ENCODE data around the gene G6PD.
A peak's percentile ranks its signal among the peaks of the same experiment; 100 is the strongest.
"Not testable (repeated sequence)": the region's sequence is repeated elsewhere in the genome, so short reads cannot be mapped to it uniquely, and the experiment has no call there.

Gene G6PD

GRCh38 chrX:154541896-154542722 is 4.5 kb downstream of the G6PD start:
- DNase-seq: no peak

- DNase-seq: no peak
Observed at GRCh38 chrX:154541589-154541895, 5.1 kb downstream of the G6PD start.

GRCh38 chrX:154540897-154541535 is 5.6 kb downstream of the G6PD start:
- DNase-seq: no peak

- not testable (repeated sequence) for DNase-seq
Observed at GRCh38 chrX:154540365-154540764, 6.3 kb downstream of the G6PD start.

GRCh38 chrX:154539077-154539476 is 7.6 kb downstream of the G6PD start:
- DNase-seq: no peak

- DNase-seq: no peak
Observed at GRCh38 chrX:154535892-154536291, 10.8 kb downstream of the G6PD start.

- peak; percentile 6 for DNase-seq
Observed at GRCh38 chrX:154534526-154535322, 11.9 kb downstream of the G6PD start.

- DNase-seq: no peak
Observed at GRCh38 chrX:154532690-154533089, 14.0 kb downstream of the G6PD start.

GRCh38 chrX:154531626-154532025 is 15.0 kb downstream of the G6PD start:
- DNase-seq: no peak

- no peak for DNase-seq
Observed at GRCh38 chrX:154530286-154530685, 16.4 kb downstream of the G6PD start.

- DNase-seq: no peak
Observed at GRCh38 chrX:154529206-154529612, 17.4 kb downstream of the G6PD start.

GRCh38 chrX:154526901-154527675 is 19.6 kb downstream of the G6PD start:
- no peak for DNase-seq

GRCh38 chrX:154525606-154526490 is 20.8 kb downstream of the G6PD start:
- no peak for DNase-seq

- DNase-seq: no peak
Observed at GRCh38 chrX:154519389-154519788, 27.3 kb downstream of the G6PD start.

- no peak for DNase-seq
Observed at GRCh38 chrX:154517101-154517781, 29.4 kb downstream of the G6PD start.

GRCh38 chrX:154516656-154517100 is 30.0 kb downstream of the G6PD start:
- DNase-seq: no peak

GRCh38 chrX:154515966-154516655 is 30.5 kb downstream of the G6PD start, which contains the start of gene FAM3A:
Gene FAM3A, minus strand, starts transcription at chrX:154516232. Its CDS starts 460 bp downstream, at chrX:154515772.
- peak; percentile 61 for DNase-seq

GRCh38 chrX:154515090-154515965 is 31.3 kb downstream of the G6PD start:
- no peak for DNase-seq

GRCh38 chrX:154513716-154514115 is 32.9 kb downstream of the G6PD start:
- DNase-seq: no peak

All from NCI-H1048 (cell line).